Measurements from ENCODE around the gene TMEM164. TPM values are rescaled to one million over a fixed set of nuclear protein-coding genes. Genes with fewer than 3 reads are reported as not detected.

The TMEM164 gene
- polyA plus RNA-seq, 1 experiment, result 7.7 TPM

DNA sequence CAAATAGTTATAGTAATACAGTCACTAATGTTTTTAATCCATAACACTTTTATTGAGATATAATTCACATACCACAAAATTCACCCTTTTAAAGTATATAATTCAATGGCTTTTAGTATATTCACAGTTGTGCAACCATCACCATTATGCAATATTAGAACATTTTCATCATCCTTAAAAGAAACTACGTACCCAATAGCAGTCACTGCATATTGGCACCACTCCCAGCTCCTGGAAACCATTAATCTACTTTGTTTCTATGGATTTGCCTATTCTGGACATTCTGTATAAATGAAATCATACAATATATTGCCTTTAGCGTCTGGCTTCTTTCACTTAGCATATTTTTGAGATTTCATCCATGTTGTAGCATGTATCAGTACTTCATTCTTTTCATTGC, 215.7 kb downstream of the TMEM164 start:
- TF ChIP-seq, protein P1, sequence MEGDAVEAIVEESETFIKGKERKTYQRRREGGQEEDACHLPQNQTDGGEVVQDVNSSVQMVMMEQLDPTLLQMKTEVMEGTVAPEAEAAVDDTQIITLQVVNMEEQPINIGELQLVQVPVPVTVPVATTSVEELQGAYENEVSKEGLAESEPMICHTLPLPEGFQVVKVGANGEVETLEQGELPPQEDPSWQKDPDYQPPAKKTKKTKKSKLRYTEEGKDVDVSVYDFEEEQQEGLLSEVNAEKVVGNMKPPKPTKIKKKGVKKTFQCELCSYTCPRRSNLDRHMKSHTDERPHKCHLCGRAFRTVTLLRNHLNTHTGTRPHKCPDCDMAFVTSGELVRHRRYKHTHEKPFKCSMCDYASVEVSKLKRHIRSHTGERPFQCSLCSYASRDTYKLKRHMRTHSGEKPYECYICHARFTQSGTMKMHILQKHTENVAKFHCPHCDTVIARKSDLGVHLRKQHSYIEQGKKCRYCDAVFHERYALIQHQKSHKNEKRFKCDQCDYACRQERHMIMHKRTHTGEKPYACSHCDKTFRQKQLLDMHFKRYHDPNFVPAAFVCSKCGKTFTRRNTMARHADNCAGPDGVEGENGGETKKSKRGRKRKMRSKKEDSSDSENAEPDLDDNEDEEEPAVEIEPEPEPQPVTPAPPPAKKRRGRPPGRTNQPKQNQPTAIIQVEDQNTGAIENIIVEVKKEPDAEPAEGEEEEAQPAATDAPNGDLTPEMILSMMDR (IDR thresholded peaks at IDR 0.05; ENCODE audit: insufficient read depth, low read depth, low read length), result no peak
- CTCF ChIA-PET, result no interaction called here
- Histone ChIP-seq H3K4me3 (ENCODE audit: low read depth, low read length) (no peak overlapping the region), H3K36me3 (ENCODE audit: control insufficient read depth, insufficient read depth, low read length) (no peaks in the 10 kb centered on the region), H3K27me3 (ENCODE audit: control insufficient read depth, insufficient read depth, low read length) (no peaks in the 10 kb centered on the region)
- POLR2A ChIA-PET, result no interaction called here
- DNase-seq (ENCODE audit: low read depth), result no peak

DNA sequence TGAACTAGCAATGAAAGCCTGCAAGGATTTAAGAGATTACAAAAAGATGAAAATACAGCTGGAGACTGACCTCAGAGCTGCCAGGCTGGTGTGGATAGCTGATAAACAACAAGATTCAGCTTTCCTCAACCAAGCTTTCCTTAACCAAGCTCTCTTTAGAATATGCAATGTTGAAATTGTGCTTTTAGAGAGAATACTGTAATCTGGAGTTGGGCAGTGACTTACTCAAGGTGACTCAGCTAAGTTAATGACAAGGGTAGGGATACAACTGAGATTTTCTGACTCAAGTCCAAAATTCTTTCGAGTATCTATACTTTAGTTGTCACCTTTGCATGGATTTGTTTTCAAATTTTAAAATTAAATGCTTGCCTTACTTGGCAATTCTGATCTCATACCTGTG, 217.0 kb downstream of the TMEM164 start:
- H3K36me3 ChIP-seq (ENCODE audit: control insufficient read depth, insufficient read depth, low read length), result no peaks in the 10 kb centered on the region
- TF ChIP-seq, protein P1 (IDR thresholded peaks at IDR 0.05; ENCODE audit: insufficient read depth, low read depth, low read length), result no peak
- H3K4me3 ChIP-seq (ENCODE audit: low read depth, low read length), result no peak overlapping the region
- no peaks in the 10 kb centered on the region for H3K27me3 ChIP-seq (ENCODE audit: control insufficient read depth, insufficient read depth, low read length)
- CTCF ChIA-PET, result no interaction called here
- POLR2A ChIA-PET, result no interaction called here
- DNase-seq (ENCODE audit: low read depth), result no peak

DNA sequence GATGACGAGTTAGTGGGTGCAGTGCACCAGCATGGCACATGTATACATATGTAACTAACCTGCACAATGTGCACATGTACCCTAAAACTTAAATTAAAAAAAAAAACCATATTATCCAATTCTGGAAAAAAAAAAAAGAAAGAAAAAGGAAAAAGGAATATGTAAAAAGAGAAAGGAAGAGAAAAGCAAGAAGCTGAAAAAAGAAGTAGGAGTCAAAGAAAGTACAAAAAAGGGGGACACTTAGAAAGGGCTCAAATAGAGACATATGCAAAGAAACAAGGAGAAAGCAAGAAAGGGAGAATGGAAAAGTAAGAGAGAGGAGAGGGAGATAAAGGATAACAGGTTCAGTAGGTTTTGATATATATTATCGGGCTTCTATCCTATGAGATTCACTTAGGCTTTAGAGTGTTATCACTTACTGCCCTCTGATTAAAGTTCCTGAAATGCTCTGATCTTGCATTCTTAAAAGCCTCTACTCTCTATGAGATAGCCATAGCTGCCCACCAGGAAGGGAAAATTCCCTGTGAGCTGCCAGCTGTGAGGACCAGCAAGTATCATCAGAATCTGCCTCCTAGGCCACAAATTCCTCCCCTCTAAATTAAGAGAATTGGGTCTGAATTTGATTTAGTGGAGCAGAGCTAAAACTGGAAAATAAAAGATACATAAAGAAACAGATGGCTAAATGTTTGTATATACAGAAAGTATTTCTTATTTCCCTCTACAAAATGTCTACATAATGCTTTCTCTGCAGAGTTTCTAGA, 219.8 kb downstream of the TMEM164 start:
- Histone ChIP-seq H3K36me3 (ENCODE audit: control insufficient read depth, insufficient read depth, low read length) (no peaks in the 10 kb centered on the region), H3K4me3 (ENCODE audit: low read depth, low read length) (no peak overlapping the region), H3K27me3 (ENCODE audit: control insufficient read depth, insufficient read depth, low read length) (no peaks in the 10 kb centered on the region)
- POLR2A ChIA-PET, result no interaction called here
- CTCF ChIA-PET, result no interaction called here
- TF ChIP-seq, protein P1 (IDR thresholded peaks at IDR 0.05; ENCODE audit: insufficient read depth, low read depth, low read length), result no peak
- DNase-seq (ENCODE audit: low read depth), result no peak

DNA sequence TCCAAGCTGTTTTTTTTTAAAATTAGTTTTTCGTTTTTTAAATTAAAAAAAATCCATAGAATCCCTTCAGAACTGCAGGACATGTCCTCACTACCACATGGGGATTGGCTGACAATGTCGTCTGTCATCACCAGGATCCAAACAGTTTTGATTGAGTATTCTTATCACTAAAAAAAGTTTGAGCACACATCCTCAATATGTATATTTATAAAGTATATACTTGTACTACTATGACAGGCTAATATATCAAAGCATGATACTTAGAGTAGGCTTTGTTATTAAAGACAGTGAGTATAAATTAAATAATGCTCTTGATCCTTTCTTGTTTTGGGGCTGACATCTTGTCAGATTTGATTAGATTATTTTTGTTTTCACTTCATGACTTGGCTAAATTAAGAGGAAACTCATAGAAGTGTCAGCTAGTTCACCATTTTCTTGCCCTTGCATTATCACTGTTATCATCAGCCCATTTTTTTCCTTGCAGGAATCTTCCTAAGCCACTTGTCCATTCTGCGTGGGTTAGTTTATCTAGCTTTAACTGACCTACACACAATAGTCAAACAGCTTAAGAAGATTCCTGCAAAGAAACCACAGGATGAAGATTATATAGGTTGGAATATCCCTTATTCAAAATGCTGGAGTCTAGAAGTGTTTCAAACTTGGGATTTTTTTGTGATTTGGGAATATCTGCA, 222.2 kb downstream of the TMEM164 start:
- ChIA-PET POLR2A (no interaction called here), CTCF (no interaction called here)
- DNase-seq (ENCODE audit: low read depth), result no peak
- Histone ChIP-seq H3K27me3 (ENCODE audit: control insufficient read depth, insufficient read depth, low read length) (no peaks in the 10 kb centered on the region), H3K4me3 (ENCODE audit: low read depth, low read length) (no peak overlapping the region), H3K36me3 (ENCODE audit: control insufficient read depth, insufficient read depth, low read length) (no peaks in the 10 kb centered on the region)
- TF ChIP-seq, protein P1 (IDR thresholded peaks at IDR 0.05; ENCODE audit: insufficient read depth, low read depth, low read length), result no peak

DNA sequence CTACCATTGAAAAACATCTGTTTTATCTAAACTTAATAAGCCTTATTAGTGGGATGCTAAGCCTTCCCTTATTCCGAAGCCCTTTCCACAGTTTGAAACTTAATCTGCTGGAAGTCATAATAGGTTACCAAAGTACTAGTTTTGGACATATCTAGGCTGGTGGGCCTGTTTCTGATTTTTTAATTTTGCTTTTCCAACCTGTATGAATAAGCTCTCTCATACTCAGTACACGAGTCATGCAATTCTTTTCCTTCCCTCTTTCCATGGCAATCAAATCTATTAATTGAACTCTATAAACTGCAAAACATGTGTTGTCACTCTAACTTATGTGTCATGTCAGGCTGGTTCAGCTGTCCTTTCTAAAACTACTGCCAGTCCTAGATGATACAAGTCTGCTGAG, 224.0 kb downstream of the TMEM164 start:
- no peaks in the 10 kb centered on the region for H3K36me3 ChIP-seq (ENCODE audit: control insufficient read depth, insufficient read depth, low read length)
- no peak overlapping the region for H3K4me3 ChIP-seq (ENCODE audit: low read depth, low read length)
- POLR2A ChIA-PET, result interaction anchor here (0.7 kb wide), 1 partner anchor 43 kb away, joined by 4 read pairs; no protein-coding TSS in a partner anchor
- DNase-seq (ENCODE audit: low read depth), result no peak
- TF ChIP-seq, protein P1 (IDR thresholded peaks at IDR 0.05; ENCODE audit: insufficient read depth, low read depth, low read length), result no peak
- CTCF ChIA-PET, result no interaction called here
- H3K27me3 ChIP-seq (ENCODE audit: control insufficient read depth, insufficient read depth, low read length), result no peaks in the 10 kb centered on the region

Small RNA genes within 50 kb of the gene (small RNA-seq; reads per million reads assigned to genes)
- gene MIR3978 (ENCODE audit: insufficient read length, low read depth, low replicate concordance), result not detected
- gene MIR652 (ENCODE audit: insufficient read length, low read depth, low replicate concordance), result 260 reads per million, percentile 94 among the genes with 10 or more reads in this experiment
- 1.5 reads per million for gene SNORD96B (ENCODE audit: insufficient read length, low read depth, low replicate concordance)
